Thyroid gland (tissue), 4 donors: Measurements from ENCODE around the gene HOXD3. TPM values are rescaled to one million over a fixed set of nuclear protein-coding genes. Genes with fewer than 3 reads are reported as not detected.

Source experiments
- DNase-seq, 2 donors: peaks; one replicate each; pipeline ENCODE4 v3.0.0-alpha.2; 2019
- H3K27ac ChIP-seq, 3 donors: fragments of 200-600 bp; sonication (generic); 1 replicate in 2 of 3; 2 replicates in 1 of 3; pipeline ENCODE4 v1.5.1; 2016 to 2019; ENCODE audit warnings: mild to moderate bottlenecking in 1 of 3, moderate library complexity in 1 of 3
- H3K27me3 ChIP-seq: fragments of 200-600 bp; sonication (generic); one replicate; pipeline ENCODE4 v1.5.1; 2019
- H3K36me3 ChIP-seq, 2 donors: fragments of 200-600 bp; sonication (generic); one replicate each; pipeline ENCODE4 v1.5.1; 2016 to 2019
- H3K4me1 ChIP-seq, 2 donors: fragments of 200-600 bp; sonication (generic); one replicate each; pipeline ENCODE4 v1.5.1; 2017 to 2019
- H3K4me3 ChIP-seq, 3 donors: fragments of 200-600 bp; sonication (generic); replicated peaks in 1 of 3; 1 replicate in 2 of 3; 2 replicates in 1 of 3; pipeline ENCODE4 v1.5.1; 2016; ENCODE audit warnings: mild to moderate bottlenecking in 1 of 3
- H3K9me3 ChIP-seq: fragments of 200-600 bp; sonication (generic); one replicate; pipeline ENCODE4 v1.5.1; 2017
- CTCF ChIP-seq, 6 experiments: fragments of 200-600 bp in 3 of 6; fragments of 450-650 bp in 3 of 6; sonication (generic) in 3 of 6; IDR thresholded peaks; one replicate each; pipeline ENCODE4 v1.5.1; 2016 to 2019; ENCODE audit warnings: antibody characterized with exemption in 6 of 6, mild to moderate bottlenecking in 2 of 6, inconsistent platforms in 1 of 6, moderate library complexity in 1 of 6
- POLR2A ChIP-seq, 2 donors: fragments of 450-650 bp; IDR thresholded peaks; one replicate each; pipeline ENCODE4 v1.6.1; 2017; ENCODE audit warnings: antibody characterized with exemption in 2 of 2, mild to moderate bottlenecking in 2 of 2, moderate library complexity in 1 of 2
- WGBS, 2 donors: methylation state at CpG; one replicate each; pipeline ENCODE4 v1.1.5; 2017; 5-methylcytosine and 5-hydroxymethylcytosine counted together
- intact Hi-C: fragments of 100-400 bp; cut with DNase I; formaldehyde crosslinking; loops from one replicate; pipeline ENCODE4 v1.15.1; 2023
- total RNA-seq, 4 donors: library from RNA; depleted of rRNA; stranded (reverse); fragments of >200 nt; gene quantifications; one replicate each; pipeline ENCODE4 v1.2.3, GENCODE V29; 2016

The HOXD3 gene
- total RNA-seq, 4 donors from 2014 or later: 0.75 to 5.0 (median 3.1) TPM

DNA sequence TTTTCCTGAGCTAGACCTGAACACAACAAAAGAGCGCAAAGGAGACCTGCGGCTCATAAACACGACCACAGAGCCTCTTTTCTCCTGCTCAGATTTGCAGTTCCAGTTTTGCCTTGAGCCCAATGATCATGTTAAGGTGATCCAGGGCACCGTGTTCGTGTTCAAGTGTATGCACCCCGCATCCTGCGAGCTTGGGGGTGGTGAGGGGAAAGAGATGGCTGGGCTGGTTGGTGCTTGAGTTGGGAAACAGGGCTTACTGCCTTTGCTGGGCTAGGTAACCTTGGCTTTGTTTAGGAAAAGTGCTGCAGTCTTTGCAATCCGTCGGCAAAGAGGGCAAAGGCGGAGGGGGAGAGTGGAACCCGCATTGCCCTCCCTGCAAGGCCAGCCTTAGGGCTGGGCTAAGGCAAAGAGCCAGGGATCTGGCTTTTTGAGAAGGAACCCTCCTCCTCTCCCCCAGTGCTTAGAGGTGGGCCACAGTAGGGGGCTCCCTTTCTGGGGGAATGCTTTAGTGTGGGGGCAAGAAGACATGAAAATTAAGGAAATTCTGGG, 39.2 kb upstream of the HOXD3 start:
- H3K4me1 ChIP-seq: peaks cover 0 to 9% of the 10 kb centered on the region in 2 donors
- intact Hi-C loops: no loop called here
- peaks cover 70% of the 10 kb centered on the region for H3K27me3 ChIP-seq
- H3K4me3 ChIP-seq: no peak overlapping the region
- no peak for TF ChIP-seq CTCF (IDR thresholded peaks at IDR 0.05)
- TF ChIP-seq POLR2A (IDR thresholded peaks at IDR 0.05): no peak
- no peak for DNase-seq
- H3K9me3 ChIP-seq: no peaks in the 10 kb centered on the region
- 5 to 6% methylated on average over 11 of the region's 11 CpGs for WGBS, 2 donors
- no peak overlapping the region for H3K27ac ChIP-seq
- H3K36me3 ChIP-seq: no peaks in the 10 kb centered on the region

DNA sequence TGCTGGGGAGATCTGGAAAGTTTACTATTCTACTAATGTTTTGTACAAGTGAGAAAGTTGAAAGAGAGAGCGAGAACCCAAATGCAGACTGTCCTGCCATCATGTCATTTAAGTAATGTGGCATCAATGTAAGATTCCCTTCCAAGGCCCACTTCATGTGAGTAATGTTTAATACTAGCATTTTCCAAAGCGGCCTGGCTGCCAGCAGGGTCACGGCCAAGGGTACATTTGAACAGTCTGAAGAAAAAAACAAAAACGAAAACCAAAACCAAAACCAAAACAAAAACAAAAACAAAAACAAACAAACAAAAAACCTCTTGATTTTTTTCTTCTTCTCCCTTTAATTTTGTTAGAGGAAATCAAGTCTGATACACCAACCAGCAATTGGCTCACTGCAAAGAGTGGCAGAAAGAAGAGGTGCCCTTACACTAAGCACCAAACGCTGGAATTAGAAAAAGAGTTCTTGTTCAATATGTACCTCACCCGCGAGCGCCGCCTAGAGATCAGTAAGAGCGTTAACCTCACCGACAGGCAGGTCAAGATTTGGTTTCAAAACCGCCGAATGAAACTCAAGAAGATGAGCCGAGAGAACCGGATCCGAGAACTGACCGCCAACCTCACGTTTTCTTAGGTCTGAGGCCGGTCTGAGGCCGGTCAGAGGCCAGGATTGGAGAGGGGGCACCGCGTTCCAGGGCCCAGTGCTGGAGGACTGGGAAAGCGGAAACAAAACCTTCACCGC, 38.3 kb upstream of the HOXD3 start:
- no peak overlapping the region for H3K4me3 ChIP-seq
- no peak for DNase-seq
- WGBS, 2 donors: 14 to 16% methylated on average over 24 of the region's 24 CpGs
- TF ChIP-seq POLR2A (IDR thresholded peaks at IDR 0.05) (no peak), CTCF (IDR thresholded peaks at IDR 0.05) (peak in 1 of 6 experiments; percentile 12)
- no peaks in the 10 kb centered on the region for H3K9me3 ChIP-seq
- peaks cover 0 to 15% of the 10 kb centered on the region in 2 donors for H3K4me1 ChIP-seq
- H3K27ac ChIP-seq: no peak overlapping the region
- no peaks in the 10 kb centered on the region for H3K36me3 ChIP-seq
- H3K27me3 ChIP-seq: peaks cover 68% of the 10 kb centered on the region
- intact Hi-C loops: no loop called here

DNA sequence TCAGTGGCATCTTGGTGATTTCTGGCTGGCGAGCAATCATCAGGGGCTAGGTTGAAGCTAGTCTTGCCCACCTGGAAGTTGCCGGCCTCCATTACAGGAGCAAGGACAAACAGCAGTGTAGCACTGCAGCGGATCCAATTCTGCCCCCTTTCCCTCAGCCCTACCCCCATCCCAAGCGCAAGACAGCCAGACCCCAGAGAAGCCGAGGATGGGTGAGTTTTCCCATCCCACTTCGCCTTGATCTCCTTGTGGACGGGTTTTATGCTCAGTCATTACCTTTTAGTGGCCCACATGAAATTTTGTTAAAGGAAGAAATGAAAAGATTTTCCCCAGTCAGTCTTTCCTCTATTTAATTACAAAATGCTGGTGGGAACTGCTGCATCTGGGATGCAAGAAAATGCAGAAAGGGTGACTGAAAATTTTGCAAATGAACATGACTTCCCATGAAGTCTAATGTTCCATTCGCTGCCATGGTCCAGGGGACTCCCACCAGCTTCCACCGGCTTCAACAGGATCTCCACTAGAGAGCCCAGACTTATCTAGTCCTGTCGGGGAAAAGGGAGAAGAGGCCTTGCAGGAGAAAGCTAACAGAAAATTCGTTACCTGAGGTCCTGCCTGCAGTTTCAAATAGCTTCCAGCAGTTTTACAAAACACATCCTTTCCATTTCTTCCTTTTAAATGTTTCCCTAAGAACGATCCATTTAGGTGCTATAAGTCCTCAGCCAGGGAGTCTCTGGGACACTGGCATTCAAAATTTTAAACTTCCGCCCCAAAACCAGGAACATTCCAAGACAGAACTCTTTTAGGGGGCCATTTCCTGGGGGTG, 36.5 kb upstream of the HOXD3 start:
- Histone ChIP-seq H3K4me3 (no peak overlapping the region), H3K9me3 (no peaks in the 10 kb centered on the region), H3K27ac (no peak overlapping the region), H3K36me3 (no peaks in the 10 kb centered on the region), H3K27me3 (peaks cover 70% of the 10 kb centered on the region), H3K4me1 (peaks cover 0 to 15% of the 10 kb centered on the region in 2 donors)
- no peak for DNase-seq
- WGBS, 2 donors: 16 to 25% methylated on average over 13 of the region's 13 CpGs
- no peak for TF ChIP-seq CTCF (IDR thresholded peaks at IDR 0.05)
- TF ChIP-seq POLR2A (IDR thresholded peaks at IDR 0.05): no peak
- intact Hi-C loops: loop anchor here (10.0 kb wide), 1 partner anchor 1024 kb away; no protein-coding TSS in a partner anchor

DNA sequence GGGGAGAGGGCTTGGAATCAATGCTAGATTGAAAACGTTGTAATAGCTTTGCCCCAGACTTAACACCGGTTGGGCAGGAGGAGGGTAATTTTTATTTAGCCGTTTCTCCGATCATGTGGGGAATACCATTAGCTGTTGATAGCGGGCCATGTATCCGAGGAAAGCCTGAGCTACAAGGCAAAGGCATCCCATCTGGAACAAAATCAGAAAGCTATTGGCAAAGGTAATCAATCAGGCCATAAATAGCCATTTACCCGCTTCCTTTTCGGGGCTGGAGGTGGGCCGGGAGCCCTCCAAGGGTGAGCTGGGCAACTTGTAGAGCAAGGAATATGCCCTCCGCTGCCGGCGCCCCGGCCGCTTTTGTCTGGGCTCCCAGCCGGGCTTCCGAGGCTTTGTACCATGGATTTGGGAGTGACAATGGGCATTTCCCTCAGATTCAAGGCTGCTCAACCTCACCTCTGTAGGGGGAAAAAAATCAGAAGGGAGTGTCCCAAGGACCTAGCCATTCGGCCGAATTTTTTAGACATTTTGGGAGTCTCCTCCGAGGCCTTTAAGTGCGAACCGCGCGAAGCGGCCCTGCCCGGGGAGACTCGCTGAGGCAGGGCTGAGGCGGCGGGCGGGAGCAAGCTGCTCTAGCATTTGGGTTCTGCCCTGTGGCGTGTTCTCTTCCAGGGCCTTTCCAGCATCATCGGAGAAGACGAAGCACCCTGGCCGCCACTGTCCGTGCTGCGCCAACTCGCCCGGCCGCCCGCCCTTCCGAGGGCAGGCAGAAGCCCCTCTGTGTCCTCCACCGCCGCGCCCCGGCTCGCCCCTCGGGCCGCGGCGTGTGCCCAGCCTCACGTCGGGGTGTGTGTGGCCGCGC, 35.7 kb upstream of the HOXD3 start:
- intact Hi-C loops: loop anchor here (10.0 kb wide), 1 partner anchor 1023 kb away; no protein-coding TSS in a partner anchor
- Histone ChIP-seq H3K36me3 (no peaks in the 10 kb centered on the region), H3K27me3 (peaks cover 75% of the 10 kb centered on the region), H3K9me3 (no peaks in the 10 kb centered on the region), H3K27ac (peak overlapping the region in 1 of 3 donors; percentile 11), H3K4me1 (peaks cover 0 to 15% of the 10 kb centered on the region in 2 donors), H3K4me3 (peak overlapping the region in 1 of 3 donors; percentile 28)
- TF ChIP-seq POLR2A (IDR thresholded peaks at IDR 0.05): no peak
- no peak for TF ChIP-seq CTCF (IDR thresholded peaks at IDR 0.05)
- DNase-seq: no peak
- 8 to 13% methylated on average over 25 to 30 of the region's 53 CpGs for WGBS, 2 donors
